ENCODE results near the gene EVX1.

- TF ChIP-seq CTCF (IDR thresholded peaks at IDR 0.05) (no peak), POLR2A (IDR thresholded peaks at IDR 0.05) (no peak)
Measured at GRCh38 chr7:27249724-27250556, 7.3 kb downstream of the EVX1 start.
